NK-92 (cell line): ENCODE data around the gene APOBEC3H.

Experiments
- DNase-seq: peaks from one replicate; lab custom pipeline; 2025; ENCODE audit not compliant: unreplicated experiment; lab: John Stamatoyannopoulos, UW

Gene APOBEC3H

DNA sequence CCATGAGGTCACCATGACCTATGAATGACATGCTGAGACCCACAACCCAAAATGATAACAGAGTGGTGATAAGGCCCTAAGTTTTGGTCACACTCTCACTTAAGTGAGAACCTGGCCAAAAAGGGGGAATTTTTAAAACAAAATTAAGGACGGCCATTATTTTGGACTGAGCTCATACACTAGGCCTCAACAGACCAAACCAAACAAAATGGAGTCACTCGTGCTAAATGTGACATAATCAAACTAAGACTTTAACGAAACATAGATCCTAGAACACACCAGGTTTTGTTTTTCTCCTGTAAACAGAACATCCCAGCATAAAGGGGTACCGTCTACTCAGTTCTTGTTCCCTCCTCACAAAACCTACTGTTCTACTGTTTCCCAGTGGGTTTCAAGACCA, 11.4 kb downstream of the APOBEC3H start:
- no peak for DNase-seq

GRCh38 chr22:39109361-39109760, 12.3 kb downstream of the APOBEC3H start:
- DNase-seq = no peak

DNA sequence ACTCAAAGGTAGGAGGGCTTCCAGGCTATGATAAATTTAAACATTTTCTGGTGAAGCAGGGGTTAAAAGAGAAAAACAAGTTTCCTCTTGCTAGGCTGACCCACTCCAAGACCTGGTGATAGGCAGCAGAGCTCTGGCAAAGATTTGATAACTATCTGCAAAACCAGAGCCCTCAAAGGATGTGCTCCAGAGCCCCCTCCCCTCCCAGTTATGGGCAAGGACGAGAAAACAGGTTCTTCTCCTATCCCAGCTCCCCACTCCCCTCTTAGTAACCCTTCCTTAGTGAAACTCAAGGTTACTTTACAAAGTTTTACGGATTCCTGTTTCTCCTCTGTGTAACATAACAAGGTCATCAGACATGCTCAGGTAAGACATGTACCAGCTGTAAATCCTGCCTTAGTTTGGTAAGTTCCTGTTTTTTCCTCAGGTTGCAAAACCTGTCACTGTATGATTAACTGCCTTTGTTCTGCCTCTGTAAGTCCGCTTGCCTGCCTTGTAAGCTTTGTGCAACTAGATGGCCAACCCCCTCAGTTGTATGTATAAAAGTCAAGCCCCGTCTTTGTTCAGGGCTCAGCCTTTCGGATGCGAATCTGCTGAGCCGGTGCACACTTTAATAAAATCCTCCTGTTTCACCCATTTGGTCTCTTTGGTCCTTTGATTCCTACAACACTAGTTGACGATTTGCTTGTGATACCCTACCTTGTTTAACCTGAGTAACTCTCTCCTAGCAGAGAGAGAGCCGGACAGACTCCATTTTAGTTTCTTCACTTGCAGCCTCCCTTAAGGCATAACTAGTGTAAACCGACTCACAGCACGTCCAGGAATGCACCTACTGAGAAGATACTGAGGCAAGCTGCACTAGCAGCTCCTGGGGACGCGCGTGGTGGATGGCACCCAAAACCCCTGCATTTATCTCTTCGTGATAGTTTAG, 13.9 kb downstream of the APOBEC3H start:
- no peak for DNase-seq

DNA sequence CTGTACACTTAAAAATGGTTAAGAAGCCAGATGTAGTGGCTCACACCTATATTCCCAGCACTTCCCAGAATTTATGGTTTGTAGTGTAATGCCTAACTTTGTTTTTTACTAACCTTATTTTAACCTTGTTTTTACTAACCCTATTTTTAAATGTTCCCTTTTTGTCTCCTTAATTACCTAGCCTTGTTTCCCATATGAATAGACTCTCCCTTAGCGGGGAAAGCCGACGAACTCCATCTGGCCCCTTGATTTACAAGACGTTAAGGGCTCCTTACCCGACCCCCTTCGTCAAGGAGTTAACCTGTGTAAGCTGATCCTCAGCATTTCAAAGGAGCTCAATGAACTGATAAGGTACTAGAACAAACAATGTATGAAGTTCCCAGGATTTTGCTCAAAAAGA, 17.1 kb downstream of the APOBEC3H start:
- DNase-seq = no peak

GRCh38 chr22:39115570-39115969, 18.5 kb downstream of the APOBEC3H start:
- DNase-seq = no peak

DNA sequence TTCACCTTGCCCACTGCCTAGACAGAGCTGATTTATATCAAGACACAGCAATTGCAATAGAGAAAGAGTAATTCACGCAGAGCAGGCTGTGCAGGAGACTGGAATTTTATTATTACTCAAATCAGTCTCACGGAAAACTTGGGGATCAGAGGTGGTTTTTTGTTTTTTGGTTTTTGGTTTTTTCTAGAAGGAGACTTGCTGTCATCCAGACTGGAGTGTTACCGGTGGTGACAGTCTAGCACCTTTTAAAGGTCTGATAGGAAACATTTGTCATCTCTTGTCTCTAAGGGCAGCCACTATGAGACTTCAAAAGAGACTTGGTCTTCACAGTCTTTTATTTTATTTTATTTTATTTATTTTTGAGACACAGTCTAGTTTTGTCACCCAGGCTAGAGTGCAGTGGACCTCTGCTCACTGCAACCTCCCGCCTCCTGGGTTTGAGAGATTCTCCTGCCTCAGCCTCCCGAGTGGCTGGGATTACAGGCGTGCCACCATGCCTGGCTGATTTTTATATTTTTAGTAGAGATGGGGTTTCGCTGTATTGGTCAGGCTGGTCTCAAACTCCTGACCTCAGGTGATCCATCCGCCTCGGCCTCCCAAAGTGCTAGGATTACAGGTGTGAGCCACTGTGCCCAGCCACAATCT, 19.1 kb downstream of the APOBEC3H start:
- no peak for DNase-seq

GRCh38 chr22:39117585-39118191, 20.6 kb downstream of the APOBEC3H start:
- no peak for DNase-seq

- DNase-seq = no peak
Observed at GRCh38 chr22:39120983-39121382, 23.9 kb downstream of the APOBEC3H start.

- DNase-seq = no peak
Observed at GRCh38 chr22:39122772-39123470, 25.9 kb downstream of the APOBEC3H start.

DNA sequence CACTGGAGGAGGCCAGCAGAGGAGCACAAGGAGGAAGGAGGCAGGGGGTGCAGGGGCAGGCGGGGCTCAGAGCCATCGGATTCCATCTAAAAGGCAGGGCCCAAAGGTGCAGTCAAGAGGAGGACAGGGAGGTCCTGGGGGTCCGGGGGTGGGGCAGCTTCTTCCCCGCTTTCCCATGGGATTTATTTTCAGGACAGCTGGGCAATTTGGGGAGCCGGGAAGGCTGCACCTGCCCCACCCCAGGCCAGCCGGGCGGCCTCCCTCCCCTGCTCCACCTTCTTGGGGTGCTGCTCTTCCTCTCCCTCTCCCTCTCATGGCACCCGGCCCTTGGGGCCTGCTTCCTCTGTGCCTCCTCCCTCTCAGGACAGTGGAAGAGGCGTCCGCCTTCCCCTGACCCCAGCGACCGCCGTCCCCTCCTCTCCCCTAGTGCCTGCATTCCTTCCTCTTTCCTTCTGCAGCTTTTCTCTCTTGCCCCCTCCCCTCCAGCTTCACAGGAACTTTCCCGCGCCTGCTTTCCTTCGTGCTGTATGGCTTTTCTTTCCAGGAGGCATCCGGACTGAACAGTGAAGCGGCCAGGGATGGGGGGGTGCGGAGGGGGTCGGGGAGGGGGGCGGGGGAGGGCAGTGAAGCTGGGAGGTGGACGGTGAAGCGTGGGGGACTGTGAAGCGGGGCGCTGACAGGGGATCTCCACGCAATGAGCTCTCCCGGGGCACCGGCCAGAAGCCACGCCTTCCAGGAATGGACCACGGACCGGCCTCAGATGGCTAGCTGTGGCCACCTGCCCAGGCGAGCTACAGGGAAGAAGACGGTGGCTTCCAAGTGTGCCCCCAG, 26.9 kb downstream of the APOBEC3H start:
- DNase-seq = no peak

DNA sequence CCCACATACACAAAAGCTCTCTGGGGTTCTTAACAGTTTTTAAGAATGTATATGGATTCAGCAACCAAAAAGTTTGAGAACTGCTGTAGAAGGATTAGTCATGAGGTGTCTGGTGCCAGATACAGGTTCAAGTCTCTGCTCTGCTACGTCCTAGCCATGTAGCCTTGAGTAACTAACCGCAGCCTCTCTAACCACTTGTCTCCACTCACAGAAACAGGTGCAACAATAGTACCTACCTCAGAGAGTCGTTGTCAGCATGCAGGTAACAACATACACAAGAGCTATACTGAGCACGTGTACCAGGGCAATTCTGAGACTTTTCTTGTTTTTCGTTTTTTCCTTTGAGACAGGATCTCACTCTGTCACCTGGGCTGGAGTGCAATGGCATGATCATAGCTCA, 28.6 kb downstream of the APOBEC3H start:
- no peak for DNase-seq

DNA sequence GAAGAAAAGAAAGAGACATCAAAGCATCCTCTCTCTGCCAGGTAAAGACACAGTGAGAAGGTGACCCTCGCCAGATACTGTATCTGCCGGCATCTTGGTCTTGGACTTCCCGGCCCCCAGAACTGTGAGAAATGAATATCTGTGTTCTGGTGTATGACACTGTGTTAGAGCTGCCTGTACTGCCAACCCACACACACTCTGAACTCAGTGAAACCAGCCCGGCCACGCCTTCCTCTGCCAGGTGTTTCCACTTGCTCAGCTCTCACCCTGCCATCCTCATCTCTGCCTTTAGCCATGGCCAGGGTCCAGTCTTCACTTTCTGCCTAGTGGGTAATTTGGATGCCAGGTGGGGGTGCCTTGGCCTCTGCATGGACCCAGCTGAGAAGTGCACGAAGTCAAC, 31.5 kb downstream of the APOBEC3H start:
- DNase-seq = no peak

GRCh38 chr22:39129081-39129480, 32.0 kb downstream of the APOBEC3H start:
- DNase-seq = no peak

GRCh38 chr22:39129746-39130145, 32.7 kb downstream of the APOBEC3H start:
- DNase-seq = no peak

DNA sequence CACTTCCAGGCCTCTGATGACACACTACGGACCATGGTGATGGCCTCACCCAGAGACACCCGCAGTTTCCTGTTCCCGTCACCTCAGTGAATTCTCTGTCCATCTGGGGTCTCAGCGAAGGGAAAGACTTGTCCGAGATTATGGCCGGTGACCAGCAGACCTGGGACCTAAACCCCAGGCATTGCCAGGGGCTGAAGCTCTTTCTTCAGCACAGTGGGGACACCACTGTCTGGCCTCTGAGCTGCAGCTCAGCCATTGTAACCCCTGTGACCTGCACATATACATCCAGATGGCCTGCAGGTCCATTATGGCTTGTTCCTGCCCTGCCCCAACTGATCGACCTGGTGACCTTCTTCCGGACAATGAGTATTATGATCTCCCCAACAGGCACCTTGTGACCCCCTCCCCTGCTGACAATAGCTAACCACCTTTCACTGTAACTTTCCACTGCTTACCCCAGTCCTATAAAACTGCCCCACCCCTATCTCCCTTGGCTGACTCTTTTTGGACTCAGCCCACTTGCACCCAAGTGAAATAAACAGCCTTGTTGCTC, 33.2 kb downstream of the APOBEC3H start:
- no peak for DNase-seq

GRCh38 chr22:39130892-39131855, 34.1 kb downstream of the APOBEC3H start:
- no peak for DNase-seq

GRCh38 chr22:39132281-39132680, 35.2 kb downstream of the APOBEC3H start:
- no peak for DNase-seq

GRCh38 chr22:39132871-39133524, 36.0 kb downstream of the APOBEC3H start:
- DNase-seq = no peak

DNA sequence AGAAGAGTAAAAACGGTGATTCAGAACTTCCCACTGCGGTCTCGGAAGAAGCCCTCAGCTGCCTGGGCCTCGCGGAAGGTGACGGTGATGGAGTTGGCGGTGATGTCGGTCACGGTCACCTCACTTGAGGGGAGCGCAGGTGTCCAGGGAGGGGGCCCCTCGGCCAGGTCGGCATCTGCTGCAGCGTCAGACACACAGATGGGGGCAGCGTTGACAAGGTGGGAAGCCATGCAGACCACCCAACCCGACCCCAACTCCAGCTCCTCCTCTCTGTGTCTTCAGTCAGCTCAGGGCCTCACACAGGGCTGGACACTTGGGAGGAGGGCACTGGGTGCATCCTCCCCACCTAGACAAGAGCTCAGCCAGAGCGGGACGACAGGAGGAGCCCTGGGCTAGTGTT, 36.8 kb downstream of the APOBEC3H start:
- DNase-seq = no peak
